Measurements from ENCODE around the gene ZSCAN5B.

The ZSCAN5B gene

GRCh38 chr19:56144376-56144775 is 53.2 kb downstream of the ZSCAN5B start:
- no peak overlapping the region for H2AFZ ChIP-seq (ENCODE audit: low read length)
- no peak for DNase-seq
- no peaks in the 10 kb centered on the region for H3K9me3 ChIP-seq (replicated peaks; ENCODE audit: insufficient read depth, low read length)
- peaks cover 27% of the 10 kb centered on the region for H3K79me2 ChIP-seq (ENCODE audit: low read length)
- no peaks in the 10 kb centered on the region for H3K36me3 ChIP-seq (replicated peaks; ENCODE audit: insufficient read depth, low read length)
- no peak overlapping the region for H3K9ac ChIP-seq (ENCODE audit: low read length)
- H3K27me3 ChIP-seq (replicated peaks; ENCODE audit: insufficient read depth, low read length): no peaks in the 10 kb centered on the region
- TF ChIP-seq CTCF (IDR thresholded peaks at IDR 0.05; ENCODE audit: low read length) (no peak), EZH2 (optimal IDR thresholded peaks at IDR 0.05; ENCODE audit: low read depth, low read length) (no peak), EZH2phosphoT487 (IDR thresholded peaks at IDR 0.05; ENCODE audit: low read length) (no peak)
- no peaks in the 10 kb centered on the region for H3K9me2 ChIP-seq (replicated peaks; ENCODE audit: insufficient read depth, low read length)
- H3K4me3 ChIP-seq (ENCODE audit: low read length): no peak overlapping the region
- no peak overlapping the region for H3K27ac ChIP-seq (ENCODE audit: low read length)
- no peaks in the 10 kb centered on the region for H4K20me1 ChIP-seq (ENCODE audit: insufficient read depth, low read length)
- peaks cover 8% of the 10 kb centered on the region; the same call in 1 of the 2 replicates for H3F3A ChIP-seq (ENCODE audit: insufficient read depth, low read length)
- peaks cover 10% of the 10 kb centered on the region; the same call in 1 of the 2 replicates for H3K4me1 ChIP-seq (ENCODE audit: low read length)
- no peak overlapping the region for H3K4me2 ChIP-seq (ENCODE audit: low read depth, low read length)

GRCh38 chr19:56142897-56143434 is 54.6 kb downstream of the ZSCAN5B start:
- H3K4me3 ChIP-seq (ENCODE audit: low read length): no peak overlapping the region
- H3K4me1 ChIP-seq (ENCODE audit: low read length): peaks cover 10% of the 10 kb centered on the region; the same call in 1 of the 2 replicates
- no peaks in the 10 kb centered on the region for H3K9me3 ChIP-seq (replicated peaks; ENCODE audit: insufficient read depth, low read length)
- H3K79me2 ChIP-seq (ENCODE audit: low read length): peaks cover 27% of the 10 kb centered on the region
- H3K27ac ChIP-seq (ENCODE audit: low read length): no peak overlapping the region
- H3F3A ChIP-seq (ENCODE audit: insufficient read depth, low read length): peaks cover 8% of the 10 kb centered on the region; the same call in 1 of the 2 replicates
- no peaks in the 10 kb centered on the region for H3K27me3 ChIP-seq (replicated peaks; ENCODE audit: insufficient read depth, low read length)
- no peaks in the 10 kb centered on the region for H3K9me2 ChIP-seq (replicated peaks; ENCODE audit: insufficient read depth, low read length)
- no peaks in the 10 kb centered on the region for H4K20me1 ChIP-seq (ENCODE audit: insufficient read depth, low read length)
- TF ChIP-seq CTCF (IDR thresholded peaks at IDR 0.05; ENCODE audit: low read length) (no peak), EZH2 (optimal IDR thresholded peaks at IDR 0.05; ENCODE audit: low read depth, low read length) (no peak), EZH2phosphoT487 (IDR thresholded peaks at IDR 0.05; ENCODE audit: low read length) (no peak)
- H3K36me3 ChIP-seq (replicated peaks; ENCODE audit: insufficient read depth, low read length): no peaks in the 10 kb centered on the region
- no peak overlapping the region for H2AFZ ChIP-seq (ENCODE audit: low read length)
- DNase-seq: no peak
- H3K4me2 ChIP-seq (ENCODE audit: low read depth, low read length): no peak overlapping the region
- H3K9ac ChIP-seq (ENCODE audit: low read length): no peak overlapping the region

- no peak for DNase-seq
Measured at GRCh38 chr19:56142087-56142787, 55.3 kb downstream of the ZSCAN5B start.

More at GRCh38 chr19:56142087-56142787, 55.3 kb downstream of the ZSCAN5B start:
- Histone ChIP-seq H3K79me2 (ENCODE audit: low read length) (peaks cover 27% of the 10 kb centered on the region), H3K9ac (ENCODE audit: low read length) (no peak overlapping the region), H3K9me2 (replicated peaks; ENCODE audit: insufficient read depth, low read length) (no peaks in the 10 kb centered on the region), H3K27me3 (replicated peaks; ENCODE audit: insufficient read depth, low read length) (no peaks in the 10 kb centered on the region), H3K4me1 (ENCODE audit: low read length) (peaks cover 14% of the 10 kb centered on the region), H3K27ac (ENCODE audit: low read length) (no peak overlapping the region), H3K36me3 (replicated peaks; ENCODE audit: insufficient read depth, low read length) (no peaks in the 10 kb centered on the region), H2AFZ (ENCODE audit: low read length) (no peak overlapping the region), H3K4me3 (ENCODE audit: low read length) (peak overlapping the region; percentile 43; the same call in 1 of the 2 replicates), H4K20me1 (ENCODE audit: insufficient read depth, low read length) (no peaks in the 10 kb centered on the region), H3F3A (ENCODE audit: insufficient read depth, low read length) (peaks cover 12% of the 10 kb centered on the region), H3K9me3 (replicated peaks; ENCODE audit: insufficient read depth, low read length) (no peaks in the 10 kb centered on the region), H3K4me2 (ENCODE audit: low read depth, low read length) (peak overlapping the region; percentile 43; the same call in 1 of the 2 replicates)
- TF ChIP-seq EZH2phosphoT487 (IDR thresholded peaks at IDR 0.05; ENCODE audit: low read length) (no peak), CTCF (IDR thresholded peaks at IDR 0.05; ENCODE audit: low read length) (no peak), EZH2 (optimal IDR thresholded peaks at IDR 0.05; ENCODE audit: low read depth, low read length) (no peak)

Measured in MM.1S (cell line).